Activated naive CD4-positive, alpha-beta T cell treated with anti-CD3 and anti-CD28 coated beads for 36 hours (primary cell): ENCODE measurements around the gene DNAAF3. TPM values are rescaled to one million over a fixed set of nuclear protein-coding genes. Genes with fewer than 3 reads are reported as not detected.

Source experiments
- microRNA-seq: library from miRNA; unstranded; fragments of <30 nt; microRNA quantifications from one replicate; pipeline ENCODE4 v1.2.0, GENCODE V29; 2022; ENCODE audit warnings: borderline microRNAs expressed, borderline replicate concordance
- total RNA-seq, 2 experiments: library from RNA; stranded (reverse); gene quantifications; one replicate each; pipeline ENCODE4 v1.2.3, GENCODE V29; 2021

The DNAAF3 gene
- total RNA-seq, 2 experiments from 2014 or later, result not detected

Small RNAs within 50 kb of the gene (microRNA-seq; reads per million reads assigned to microRNA genes)
- not detected for gene MIR7975

Other genes with a start within 250 kb of the DNAAF3 start
- not detected for gene NLRP7, start 219.1 kb downstream of the DNAAF3 start, total RNA-seq
- 1 to 10 TPM; 5.5 TPM for gene NLRP2, start 200.2 kb downstream of the DNAAF3 start, total RNA-seq
- not detected for gene GP6, start 128.3 kb downstream of the DNAAF3 start, total RNA-seq
- 1 to 10 TPM; 8.7 to 8.9 TPM for gene RDH13, start 103.5 kb downstream of the DNAAF3 start, total RNA-seq
- gene EPS8L1, start 90.7 kb downstream of the DNAAF3 start, total RNA-seq, result under 1 TPM; 0.88 to 0.89 TPM
- 10 to 100 TPM; 41.2 to 42.1 TPM for gene PPP1R12C, start 49.0 kb downstream of the DNAAF3 start, total RNA-seq
- gene TNNT1, start 17.4 kb downstream of the DNAAF3 start, total RNA-seq, result not detected
- gene TNNI3, start 8.9 kb downstream of the DNAAF3 start, total RNA-seq, result not detected
- gene SYT5, start 13.7 kb upstream of the DNAAF3 start, total RNA-seq, result not detected
- not detected for gene PTPRH, start 42.9 kb upstream of the DNAAF3 start, total RNA-seq
- gene TMEM86B, start 62.1 kb upstream of the DNAAF3 start, total RNA-seq, result 1 to 10 TPM; 6.1 to 6.8 TPM
- gene PPP6R1, start 92.4 kb upstream of the DNAAF3 start, total RNA-seq, result 100 to 1,000 TPM; 166 to 174 TPM
- 10 to 100 TPM; 44.3 to 45.0 TPM for gene HSPBP1, start 113.5 kb upstream of the DNAAF3 start, total RNA-seq
- gene BRSK1, start 117.4 kb upstream of the DNAAF3 start, total RNA-seq, result 1 to 10 TPM; 1.4 to 2.2 TPM
- not detected for gene TMEM150B, start 158.7 kb upstream of the DNAAF3 start, total RNA-seq
- gene KMT5C, start 173.3 kb upstream of the DNAAF3 start, total RNA-seq, result 10 to 100 TPM; 45.9 to 47.1 TPM
- gene COX6B2, start 188.1 kb upstream of the DNAAF3 start, total RNA-seq, result under 1 TPM; 0.57 to 0.64 TPM
- gene GARIN5B, start 196.6 kb upstream of the DNAAF3 start, total RNA-seq, result not detected
- gene IL11, start 203.8 kb upstream of the DNAAF3 start, total RNA-seq, result not detected
- gene TMEM190, start 210.2 kb upstream of the DNAAF3 start, total RNA-seq, result not detected
- gene TMEM238, start 217.7 kb upstream of the DNAAF3 start, total RNA-seq, result 10 to 100 TPM in 1 of 2 experiments, 1 to 10 TPM in 1; 9.9 to 10.2 TPM
- 1,000 to 10,000 TPM; 3,327 to 3,354 TPM for gene RPL28, start 219.3 kb upstream of the DNAAF3 start, total RNA-seq
- gene UBE2S, start 241.2 kb upstream of the DNAAF3 start, total RNA-seq, result 100 to 1,000 TPM; 294 to 307 TPM